ENCODE results near the gene HDAC6.
"Not testable (repeated sequence)": the region's sequence is repeated elsewhere in the genome, so short reads cannot be mapped to it uniquely, and the experiment has no call there.

The HDAC6 gene

GRCh38 chrX:48848847-48849246 is 47.0 kb downstream of the HDAC6 start:
- no peak for DNase-seq (ENCODE audit: low read depth)
- no peak for TF ChIP-seq CTCF (IDR thresholded peaks at IDR 0.05; ENCODE audit: low read length, missing control alignments)
- H3K4me3 ChIP-seq (replicated peaks; ENCODE audit: low read depth, low read length), result no peak overlapping the region

GRCh38 chrX:48852857-48853256 is 51.0 kb downstream of the HDAC6 start:
- DNase-seq (ENCODE audit: low read depth), result no peak
- H3K4me3 ChIP-seq (replicated peaks; ENCODE audit: low read depth, low read length), result no peak overlapping the region
- no peak for TF ChIP-seq CTCF (IDR thresholded peaks at IDR 0.05; ENCODE audit: low read length, missing control alignments)

GRCh38 chrX:48853494-48853893 is 51.6 kb downstream of the HDAC6 start:
- not testable (repeated sequence) for H3K4me3 ChIP-seq (replicated peaks; ENCODE audit: low read depth, low read length); DNase-seq (ENCODE audit: low read depth)

GRCh38 chrX:48854121-48854804 is 52.4 kb downstream of the HDAC6 start:
- not testable (repeated sequence) for DNase-seq (ENCODE audit: low read depth); H3K4me3 ChIP-seq (replicated peaks; ENCODE audit: low read depth, low read length)

- DNase-seq (ENCODE audit: low read depth), result peak; percentile 3
- TF ChIP-seq CTCF (IDR thresholded peaks at IDR 0.05; ENCODE audit: low read length, missing control alignments), result peak; percentile 29
- H3K4me3 ChIP-seq (replicated peaks; ENCODE audit: low read depth, low read length), result no peak overlapping the region
Observed at GRCh38 chrX:48854898-48855297, 53.0 kb downstream of the HDAC6 start.

- H3K4me3 ChIP-seq (replicated peaks; ENCODE audit: low read depth, low read length), result no peak overlapping the region
- no peak for TF ChIP-seq CTCF (IDR thresholded peaks at IDR 0.05; ENCODE audit: low read length, missing control alignments)
- DNase-seq (ENCODE audit: low read depth), result peak; percentile 36
Observed at GRCh38 chrX:48864210-48864609, 62.3 kb downstream of the HDAC6 start.

- not testable (repeated sequence) for H3K4me3 ChIP-seq (replicated peaks; ENCODE audit: low read depth, low read length); DNase-seq (ENCODE audit: low read depth)
Observed at GRCh38 chrX:48872017-48872416, 70.2 kb downstream of the HDAC6 start.
